ENCODE measurements around the gene PRRG3. TPM values are rescaled to one million over a fixed set of nuclear protein-coding genes. Genes with fewer than 3 reads are reported as not detected.
A peak's percentile ranks its signal among the peaks of the same experiment; 100 is the strongest.

Gene PRRG3
- total RNA-seq, 1 donor from 2014 or later, result not detected

GRCh38 chrX:151743651-151744470 is 48.6 kb downstream of the PRRG3 start:
- Histone ChIP-seq H3K27ac (no peak overlapping the region), H3K4me3 (no peak overlapping the region), H3K36me3 (no peaks in the 10 kb centered on the region), H3K9me3 (no peaks in the 10 kb centered on the region), H3K27me3 (no peaks in the 10 kb centered on the region), H3K4me1 (no peaks in the 10 kb centered on the region)
- peak in 1 of 2 donors; percentile 18 for DNase-seq (ENCODE audit: low spot score in 2 of 2)
- no peak for TF ChIP-seq CTCF (IDR thresholded peaks at IDR 0.05)
- intact Hi-C loops (cut with DNase I), result no loop called here

- Histone ChIP-seq H3K36me3 (no peaks in the 10 kb centered on the region), H3K4me1 (no peaks in the 10 kb centered on the region), H3K27me3 (no peaks in the 10 kb centered on the region), H3K9me3 (no peaks in the 10 kb centered on the region), H3K4me3 (no peak overlapping the region), H3K27ac (no peak overlapping the region)
- intact Hi-C loops (cut with DNase I), result no loop called here
- DNase-seq (ENCODE audit: low spot score in 2 of 2), result no peak
- TF ChIP-seq CTCF (IDR thresholded peaks at IDR 0.05), result no peak
Observed at GRCh38 chrX:151745651-151746050, 50.4 kb downstream of the PRRG3 start.

- no peaks in the 10 kb centered on the region for H3K9me3 ChIP-seq
- H3K27ac ChIP-seq, result no peak overlapping the region
- intact Hi-C loops (cut with DNase I), result no loop called here
- no peak for DNase-seq (ENCODE audit: low spot score in 2 of 2)
- H3K36me3 ChIP-seq, result no peaks in the 10 kb centered on the region
- no peaks in the 10 kb centered on the region for H3K27me3 ChIP-seq
- no peak overlapping the region for H3K4me3 ChIP-seq
- H3K4me1 ChIP-seq, result no peaks in the 10 kb centered on the region
- TF ChIP-seq CTCF (IDR thresholded peaks at IDR 0.05), result no peak
Observed at GRCh38 chrX:151746502-151746901, 51.2 kb downstream of the PRRG3 start.

- TF ChIP-seq CTCF (IDR thresholded peaks at IDR 0.05), result no peak
- Histone ChIP-seq H3K4me3 (no peak overlapping the region), H3K27me3 (no peaks in the 10 kb centered on the region), H3K4me1 (no peaks in the 10 kb centered on the region), H3K36me3 (no peaks in the 10 kb centered on the region), H3K9me3 (no peaks in the 10 kb centered on the region), H3K27ac (no peak overlapping the region)
- intact Hi-C loops (cut with DNase I), result no loop called here
- no peak for DNase-seq (ENCODE audit: low spot score in 2 of 2)
Observed at GRCh38 chrX:151750511-151750910, 55.3 kb downstream of the PRRG3 start.

GRCh38 chrX:151752847-151753246 is 57.6 kb downstream of the PRRG3 start:
- H3K27me3 ChIP-seq, result no peaks in the 10 kb centered on the region
- no peaks in the 10 kb centered on the region for H3K4me1 ChIP-seq
- no peaks in the 10 kb centered on the region for H3K9me3 ChIP-seq
- no peak for TF ChIP-seq CTCF (IDR thresholded peaks at IDR 0.05)
- no peak overlapping the region for H3K4me3 ChIP-seq
- H3K36me3 ChIP-seq, result no peaks in the 10 kb centered on the region
- intact Hi-C loops (cut with DNase I), result loop anchor here (1.0 kb wide), 1 partner anchor 879 kb away; no protein-coding TSS in a partner anchor
- H3K27ac ChIP-seq, result no peak overlapping the region
- no peak for DNase-seq (ENCODE audit: low spot score in 2 of 2)
